RWPE1 (cell line): ENCODE results near the gene TUBB4B.

ENCODE experiments used
- CTCF ChIA-PET: fragments of 350-600 bp; sonication (Branson Sonifier 250); formaldehyde crosslinking; extraction: SDS; loops from one replicate; lab custom pipeline; 2021; lab: Yijun Ruan, JAX
- POLR2A ChIA-PET: fragments of 400-600 bp; formaldehyde crosslinking; extraction: SDS; loops from one replicate; lab custom pipeline; 2020; ENCODE audit warnings: antibody characterized with exemption; ENCODE audit not compliant: low non-redundant PET; lab: Yijun Ruan, JAX
- DNase-seq: peaks from one replicate; pipeline ENCODE4 v3.0.0; 2012; ENCODE audit warnings: low spot score
- H3K27ac ChIP-seq: fragments of 450-650 bp; 2 replicates; pipeline ENCODE4 v1.5.1; 2017
- TF ChIP-seq, protein P1 (sequence below): fragments of 450-650 bp; conservative IDR thresholded peaks from 2 replicates; pipeline ENCODE4 v1.5.1; 2017; ENCODE audit warnings: low read depth, mild to moderate bottlenecking

TUBB4B gene

DNA sequence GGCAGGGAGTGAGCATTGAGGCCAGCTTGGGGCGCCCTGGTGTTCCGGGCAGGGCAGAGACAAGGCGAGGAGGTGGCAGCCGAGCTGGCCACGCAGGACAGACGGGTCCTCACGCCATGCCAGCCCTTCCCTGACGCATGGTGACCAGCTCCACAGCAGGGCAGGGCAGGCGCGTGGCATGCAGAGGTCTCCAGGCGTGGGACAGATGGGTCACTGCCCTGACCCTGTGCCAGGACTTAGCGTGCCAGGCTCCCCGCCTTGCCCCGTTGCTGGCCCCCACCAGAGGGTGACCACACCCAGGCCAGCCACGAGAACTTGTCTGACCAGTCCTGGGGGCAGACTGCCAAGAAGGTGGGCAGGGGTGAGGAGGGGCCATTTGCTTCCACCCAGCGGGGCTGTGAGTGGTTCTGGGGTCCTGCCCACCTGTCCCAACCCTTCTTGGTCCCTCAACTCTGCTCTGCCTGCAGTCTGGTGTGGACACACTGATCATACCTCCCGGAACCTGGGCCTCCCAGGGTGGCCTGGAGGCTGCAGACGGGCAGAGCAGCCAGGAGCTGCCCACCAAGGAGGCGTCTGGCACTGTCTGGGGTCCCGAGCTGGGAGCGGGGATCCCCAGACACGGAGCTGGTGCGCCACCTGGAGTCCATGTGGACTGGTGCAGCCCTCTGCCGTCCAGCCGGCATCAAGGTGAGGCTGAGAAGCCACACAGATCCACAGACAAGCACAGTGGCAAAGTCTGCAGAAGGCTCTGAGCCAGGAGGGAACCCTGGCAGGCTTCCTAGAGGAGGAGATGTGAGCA, 13.8 kb upstream of the TUBB4B start, which contains the start of gene RNF224:
Gene RNF224 (plus strand): TSS at position 449 of the 799 bp plus-strand sequence. CDS start 834 bp downstream, outside the sequence.
- peak; percentile 88 for DNase-seq
- POLR2A ChIA-PET: interaction anchor here (0.6 to 2.3 kb wide), 10 partner anchors 10 to 140 kb away, joined by 3 to 16 read pairs (median 4); partner anchors contain the start of genes ANAPC2, MAN1B1, SSNA1 and TPRN
- peak within 1 kb of the TSS; percentile 95 for H3K27ac ChIP-seq
- CTCF ChIA-PET: interaction anchor here (0.5 to 3.3 kb wide), 30 partner anchors 8 to 472 kb away, joined by 3 to 37 read pairs (median 5); partner anchors contain the start of genes ANAPC2, DPP7, SSNA1 and TPRN
- TF ChIP-seq, protein P1, sequence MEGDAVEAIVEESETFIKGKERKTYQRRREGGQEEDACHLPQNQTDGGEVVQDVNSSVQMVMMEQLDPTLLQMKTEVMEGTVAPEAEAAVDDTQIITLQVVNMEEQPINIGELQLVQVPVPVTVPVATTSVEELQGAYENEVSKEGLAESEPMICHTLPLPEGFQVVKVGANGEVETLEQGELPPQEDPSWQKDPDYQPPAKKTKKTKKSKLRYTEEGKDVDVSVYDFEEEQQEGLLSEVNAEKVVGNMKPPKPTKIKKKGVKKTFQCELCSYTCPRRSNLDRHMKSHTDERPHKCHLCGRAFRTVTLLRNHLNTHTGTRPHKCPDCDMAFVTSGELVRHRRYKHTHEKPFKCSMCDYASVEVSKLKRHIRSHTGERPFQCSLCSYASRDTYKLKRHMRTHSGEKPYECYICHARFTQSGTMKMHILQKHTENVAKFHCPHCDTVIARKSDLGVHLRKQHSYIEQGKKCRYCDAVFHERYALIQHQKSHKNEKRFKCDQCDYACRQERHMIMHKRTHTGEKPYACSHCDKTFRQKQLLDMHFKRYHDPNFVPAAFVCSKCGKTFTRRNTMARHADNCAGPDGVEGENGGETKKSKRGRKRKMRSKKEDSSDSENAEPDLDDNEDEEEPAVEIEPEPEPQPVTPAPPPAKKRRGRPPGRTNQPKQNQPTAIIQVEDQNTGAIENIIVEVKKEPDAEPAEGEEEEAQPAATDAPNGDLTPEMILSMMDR: peak; percentile 99

DNA sequence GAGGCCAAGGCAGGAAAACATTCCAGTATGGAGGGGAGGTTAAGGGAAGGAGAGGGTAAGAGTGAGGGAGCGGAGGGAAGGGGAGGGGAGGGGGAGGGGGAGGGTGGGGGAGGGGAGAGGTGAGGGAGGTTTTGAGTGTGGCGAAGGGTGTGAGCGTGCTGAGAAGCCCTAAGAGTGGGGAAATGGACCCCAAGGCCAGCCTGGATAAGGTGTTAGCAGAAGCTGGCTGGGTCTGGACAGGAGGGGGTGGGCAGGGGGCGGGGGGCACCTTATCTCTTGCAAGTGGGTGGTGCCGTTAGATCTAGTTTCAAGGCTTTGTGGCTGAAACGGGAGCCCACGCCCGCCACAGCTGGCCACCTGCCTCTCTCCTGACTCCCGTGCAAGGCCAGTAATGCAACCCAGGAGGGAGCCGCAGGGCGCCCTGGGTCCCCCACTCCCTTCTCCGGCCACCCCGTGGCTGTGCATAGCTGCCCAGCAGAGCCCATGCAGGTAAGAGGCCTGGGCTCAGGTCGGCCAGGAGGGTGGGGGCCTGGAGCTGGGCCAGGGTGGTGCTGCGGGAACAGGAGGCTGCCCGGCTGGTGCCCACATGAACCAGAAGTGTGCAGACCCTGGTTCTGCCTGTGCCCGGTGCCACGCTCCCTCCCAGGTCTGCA, 13.1 kb upstream of the TUBB4B start:
- CTCF ChIA-PET: interaction anchor here (0.6 to 3.3 kb wide), 14 partner anchors 9 to 113 kb away, joined by 3 to 37 read pairs (median 10); partner anchors contain the start of genes ANAPC2, DPP7, SSNA1 and TPRN
- DNase-seq: no peak
- peak overlapping the region; percentile 95 for H3K27ac ChIP-seq
- POLR2A ChIA-PET: interaction anchor here (0.7 to 2.3 kb wide), 4 partner anchors 27 to 98 kb away, joined by 3 to 16 read pairs (median 4); partner anchors contain the start of genes ANAPC2, SSNA1 and TPRN
- TF ChIP-seq, protein P1: peak; percentile 24; the same call in 1 of the 2 replicates

DNA sequence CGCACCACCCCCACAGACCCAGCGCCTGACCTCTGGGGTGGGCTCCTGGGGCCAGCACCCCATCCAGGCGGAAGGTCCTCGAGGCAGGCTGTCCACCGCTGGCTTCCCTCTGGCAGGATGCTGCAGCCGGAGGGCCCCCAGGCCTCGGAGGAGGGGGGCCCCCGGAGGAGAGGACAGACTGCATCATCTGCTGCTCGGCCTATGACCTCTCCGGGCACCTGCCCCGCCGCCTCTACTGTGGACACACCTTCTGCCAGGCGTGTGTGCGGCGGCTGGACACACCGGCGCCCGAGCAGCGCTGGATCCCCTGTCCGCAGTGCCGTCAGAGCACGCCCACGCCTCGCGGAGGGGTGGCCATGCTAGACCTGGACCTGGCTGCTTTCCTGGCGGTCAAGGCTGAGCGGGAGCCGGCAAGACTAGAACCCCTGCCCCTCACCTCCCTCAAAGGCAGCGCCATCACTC, 12.6 kb upstream of the TUBB4B start:
- POLR2A ChIA-PET: no interaction called here
- TF ChIP-seq, protein P1: no peak
- H3K27ac ChIP-seq: peak overlapping the region; percentile 95
- CTCF ChIA-PET: interaction anchor here (0.6 to 3.3 kb wide), 7 partner anchors 8 to 113 kb away, joined by 3 to 37 read pairs (median 9); partner anchors contain the start of genes ANAPC2, DPP7 and SSNA1
- DNase-seq: no peak

DNA sequence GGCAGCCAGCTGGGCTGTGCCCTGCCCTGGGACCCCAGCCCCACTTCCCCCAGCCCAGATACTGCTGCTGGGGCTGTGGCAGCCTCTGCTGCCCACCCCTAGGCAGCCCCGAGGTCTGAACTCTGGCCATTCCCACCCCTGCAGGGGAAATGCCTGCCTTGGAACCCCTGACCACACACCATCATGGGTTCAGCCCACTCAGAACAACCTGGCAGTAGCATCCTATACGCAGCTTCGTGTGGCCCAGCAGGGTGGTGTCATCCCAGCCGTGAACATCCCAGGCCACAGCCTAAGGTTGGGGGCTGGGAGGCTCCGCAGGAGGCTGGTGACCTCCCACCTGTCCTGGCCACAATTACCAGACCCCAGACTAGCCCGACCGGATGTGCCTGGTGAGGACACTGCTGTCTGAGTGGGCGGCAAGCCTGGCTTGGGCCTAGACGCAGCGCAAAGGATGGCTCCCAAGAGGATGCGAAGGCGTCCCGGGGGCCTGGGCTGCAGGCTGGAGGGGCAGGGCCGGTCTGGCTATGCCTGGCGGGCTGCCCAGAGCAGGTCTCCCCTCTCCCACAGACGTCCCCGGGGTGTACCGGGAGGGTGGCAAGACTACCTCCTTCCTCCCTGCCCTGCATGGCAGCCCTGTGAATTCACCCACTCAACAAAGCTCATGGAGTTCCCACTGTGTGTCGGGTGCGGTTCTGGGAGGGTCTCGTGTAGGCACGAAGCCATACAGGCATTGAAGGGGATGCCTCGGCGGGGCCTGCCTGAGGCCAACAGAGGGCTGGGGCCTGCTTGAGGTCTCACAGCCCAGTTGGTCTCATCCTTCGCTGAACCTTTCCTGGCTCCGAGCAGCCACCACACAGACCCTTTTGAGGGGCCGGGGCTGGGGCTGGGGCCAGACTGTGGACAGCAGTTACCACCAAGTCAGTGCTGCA, 11.9 kb upstream of the TUBB4B start:
- CTCF ChIA-PET: interaction anchor here (0.9 to 3.3 kb wide), 2 partner anchors 40 kb away, joined by 3 to 37 read pairs; partner anchors contain the start of genes ANAPC2 and SSNA1
- no peak for DNase-seq
- no peak overlapping the region for H3K27ac ChIP-seq
- POLR2A ChIA-PET: interaction anchor here (0.8 kb wide), 1 partner anchor 12 kb away, joined by 4 read pairs; the partner anchor contains the start of gene TUBB4B
- TF ChIP-seq, protein P1: no peak

DNA sequence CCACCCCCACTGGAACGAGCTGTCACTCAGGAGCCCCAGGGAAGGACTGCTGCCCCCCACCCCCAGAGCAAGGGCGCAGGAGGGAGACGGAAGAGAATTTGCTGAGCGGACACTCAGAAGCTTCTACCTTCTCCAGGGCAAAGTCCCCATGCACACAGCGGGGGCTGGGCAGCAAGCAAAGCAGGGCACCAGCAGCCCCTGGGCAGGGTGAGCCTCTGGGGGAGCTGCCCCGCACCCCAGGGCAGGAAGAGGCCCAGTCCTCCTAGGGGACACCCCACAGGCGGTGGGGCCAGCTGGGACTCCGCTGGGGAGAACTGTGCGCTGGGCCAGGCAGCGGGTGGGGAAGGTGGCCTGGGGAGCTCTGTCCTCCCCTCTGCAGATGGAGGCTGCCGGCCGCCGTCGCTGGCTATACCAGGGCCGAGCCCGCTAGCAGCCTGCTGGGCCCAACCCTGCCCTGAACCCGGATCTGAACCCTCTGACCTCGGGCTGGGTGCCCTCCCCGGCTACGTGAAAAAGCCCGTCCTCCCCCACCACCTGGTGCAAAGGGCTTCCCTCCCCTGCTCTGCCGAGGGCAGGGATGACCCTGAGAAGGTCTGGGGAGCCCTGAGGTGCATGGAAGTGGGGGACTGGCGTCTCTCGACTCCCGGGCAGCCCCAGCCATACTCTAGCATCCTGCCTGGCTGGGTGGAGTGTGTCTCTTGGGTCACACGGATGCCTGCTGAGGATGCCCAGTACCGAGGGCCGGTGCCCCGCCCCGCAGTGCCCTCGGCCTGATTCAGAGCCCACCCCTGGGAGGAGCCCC, 11.0 kb upstream of the TUBB4B start:
- TF ChIP-seq, protein P1: no peak
- CTCF ChIA-PET: interaction anchor here (0.6 to 0.9 kb wide), 2 partner anchors 41 to 100 kb away, joined by 3 read pairs; partner anchors contain the start of gene SSNA1
- POLR2A ChIA-PET: interaction anchor here (0.8 kb wide), 1 partner anchor 11 kb away, joined by 4 read pairs; the partner anchor contains the start of gene TUBB4B
- no peak overlapping the region for H3K27ac ChIP-seq
- DNase-seq: no peak
